H1 (cell line): ENCODE measurements around the gene RPL23. TPM values are rescaled to one million over a fixed set of nuclear protein-coding genes. Genes with fewer than 3 reads are reported as not detected.

ENCODE experiments used
- ATF2 ChIP-seq: IDR thresholded peaks from 2 replicates; pipeline ENCODE4 v1.6.1; 2012; ENCODE audit warnings: low read length, inconsistent platforms
- ATF3 ChIP-seq: IDR thresholded peaks from 2 replicates; pipeline ENCODE4 v1.6.1; 2011; ENCODE audit warnings: low read depth, mild to moderate bottlenecking, low read length; ENCODE audit not compliant: insufficient read depth
- BCL11A ChIP-seq, 2 experiments: IDR thresholded peaks; one replicate each; pipeline ENCODE4 v1.6.1; 2011; ENCODE audit warnings: low read depth in 2 of 2, low read length in 2 of 2, mild to moderate bottlenecking in 2 of 2
- CREB1 ChIP-seq: IDR thresholded peaks from 2 replicates; pipeline ENCODE4 v1.6.1; 2012; ENCODE audit warnings: inconsistent platforms
- CTBP2 ChIP-seq: IDR thresholded peaks from 2 replicates; pipeline ENCODE4 v1.7.0; 2011; ENCODE audit warnings: borderline replicate concordance, mild to moderate bottlenecking, moderate library complexity, mixed read lengths, low read length; ENCODE audit not compliant: insufficient read depth, insufficient read length
- CTCF ChIP-seq, 3 experiments: IDR thresholded peaks; 1 replicate in 2 of 3; 2 replicates in 1 of 3; pipeline versions ENCODE4 v1.5.1 to v1.6.1; 2011; ENCODE audit warnings: low read length in 3 of 3, mild to moderate bottlenecking in 3 of 3, inconsistent platforms in 2 of 3, low read depth in 1 of 3, moderate library complexity in 1 of 3; ENCODE audit not compliant: insufficient read depth in 1 of 3; ENCODE audit errors: control extremely low read depth in 1 of 3
- GTF2F1 ChIP-seq: IDR thresholded peaks from 2 replicates; pipeline ENCODE4 v1.6.1; 2012; ENCODE audit warnings: low read depth, low read length, improper control_type of control experiment, borderline replicate concordance
- KDM1A ChIP-seq: fragments of 200-600, 300-600 bp; sonication (generic); IDR thresholded peaks from 2 replicates; pipeline ENCODE4 v1.7.1; 2016; ENCODE audit warnings: mild to moderate bottlenecking, low read length, borderline replicate concordance
- MAFK ChIP-seq: IDR thresholded peaks from 2 replicates; pipeline ENCODE4 v1.6.1; 2012; ENCODE audit warnings: low read depth, mild to moderate bottlenecking, improper control_type of control experiment, low read length
- NANOG ChIP-seq: IDR thresholded peaks from 2 replicates; pipeline ENCODE4 v1.6.1; 2011; ENCODE audit warnings: low read length, low read depth, mild to moderate bottlenecking, inconsistent platforms; ENCODE audit not compliant: insufficient read depth, poor library complexity, severe bottlenecking
- POLR2A ChIP-seq, 2 experiments: IDR thresholded peaks; 1 replicate in 1 of 2; 2 replicates in 1 of 2; pipeline ENCODE4 v1.6.1; 2011; ENCODE audit warnings: low read depth in 2 of 2, low read length in 2 of 2, mild to moderate bottlenecking in 2 of 2; ENCODE audit errors: control extremely low read depth in 1 of 2
- RBBP5 ChIP-seq: IDR thresholded peaks from 2 replicates; pipeline ENCODE4 v1.7.1; 2012; ENCODE audit warnings: low read depth, mild to moderate bottlenecking, inconsistent platforms, low read length, moderate library complexity, borderline replicate concordance
- RFX5 ChIP-seq: IDR thresholded peaks from 2 replicates; pipeline ENCODE4 v1.6.1; 2011; ENCODE audit warnings: low read depth, low read length, improper control_type of control experiment, borderline replicate concordance
- RNF2 ChIP-seq: fragments of 200-900, 300-1000 bp; sonication (generic); IDR thresholded peaks from 2 replicates; pipeline ENCODE4 v1.7.1; 2016; ENCODE audit warnings: borderline replicate concordance, low read depth, mild to moderate bottlenecking, antibody characterized with exemption, low read length; ENCODE audit not compliant: poor library complexity, severe bottlenecking; ENCODE audit errors: missing control alignments
- SP1 ChIP-seq: IDR thresholded peaks from 2 replicates; pipeline ENCODE4 v1.6.1; 2011; ENCODE audit warnings: low read depth, low read length
- SRF ChIP-seq: IDR thresholded peaks from 2 replicates; pipeline ENCODE4 v1.6.1; 2011; ENCODE audit warnings: mild to moderate bottlenecking, low read depth, low read length, moderate library complexity
- TAF1 ChIP-seq: IDR thresholded peaks from 2 replicates; pipeline ENCODE4 v1.6.1; 2011; ENCODE audit warnings: mild to moderate bottlenecking, low read depth, low read length
- TBP ChIP-seq: IDR thresholded peaks from 2 replicates; pipeline ENCODE4 v1.6.1; 2011; ENCODE audit warnings: low read depth, low read length, improper control_type of control experiment
- TCF12 ChIP-seq: IDR thresholded peaks from 2 replicates; pipeline ENCODE4 v1.6.1; 2011; ENCODE audit warnings: low read depth, mild to moderate bottlenecking, low read length
- polyA plus RNA-seq, 7 experiments: library from polyadenylated mRNA; depleted of rRNA in 3 of 7; stranded (reverse) in 5 of 7; unstranded in 2 of 7; fragments of >200 nt in 5 of 7; fragments of 200-250 nt in 2 of 7; gene quantifications; 1 replicate in 5 of 7; 2 replicates in 1 of 7; 4 replicates in 1 of 7; pipeline versions ENCODE4 v1.2.1 to v1.2.3, GENCODE V29; 2011 to 2013; ENCODE audit warnings: missing spikeins in 2 of 7, mixed read lengths in 2 of 7
- total RNA-seq: library from RNA; stranded (reverse); fragmentation: NEBNext Ultra II Directional; extraction: Animal tissue kit (Norgen Biotek cat#: 25700); gene quantifications from 2 replicates; pipeline ENCODE4 v1.2.1, GENCODE V29; 2021

RPL23 gene
- total and polyA plus RNA-seq, 2 of the 8 experiments (the other 6 are each of a cell fraction or from before 2014, with no cell fraction given), result 2,148 to 2,502 TPM

- peak; percentile 62 for TF ChIP-seq NANOG
- TF ChIP-seq RNF2, result no peak
- no peak for TF ChIP-seq RBBP5
- peak in 1 of 2 experiments; percentile 27; a peak in 2 of 3 replicates for TF ChIP-seq POLR2A (IDR thresholded peaks at IDR 0.05; ENCODE audit: control extremely low read depth in 1 of 2, low read depth in 2 of 2, low read length in 2 of 2)
- peak; percentile 70; the same call in 1 of the 2 replicates for TF ChIP-seq TCF12
- TF ChIP-seq GTF2F1, result no peak
- TF ChIP-seq ATF2, result 0 out of 2 replicates have a peak, but pooled peaks have one; percentile 50
- peak; percentile 61; the same call in 1 of the 2 replicates for TF ChIP-seq MAFK
- TF ChIP-seq CTCF (IDR thresholded peaks at IDR 0.05; ENCODE audit: control extremely low read depth in 1 of 3, insufficient read depth in 1 of 3, low read depth in 1 of 3, low read length in 3 of 3), result peak; percentile 38 to 52 (median 41)
- TF ChIP-seq SRF, result no peak
- TF ChIP-seq RFX5, result no peak
- TF ChIP-seq BCL11A (IDR thresholded peaks at IDR 0.05; ENCODE audit: low read depth in 2 of 2, low read length in 2 of 2), result no peak
- TF ChIP-seq CREB1, result peak; percentile 54; the same call in 1 of the 2 replicates
- TF ChIP-seq SP1, result 0 out of 2 replicates have a peak, but pooled peaks have one; percentile 18
- no peak for TF ChIP-seq ATF3
- TF ChIP-seq KDM1A, result no peak
- peak; percentile 66 for TF ChIP-seq TAF1
- TF ChIP-seq CTBP2, result no peak
- peak; percentile 100 for TF ChIP-seq TBP
Measured at GRCh38 chr17:38868817-38869525, 15.4 kb upstream of the RPL23 start (continued).
